WTC11 (cell line): Measurements from ENCODE around the gene MLN.

Source experiments
- CREM ChIP-seq: sonication (generic); formaldehyde crosslinking; IDR thresholded peaks from 2 replicates; pipeline ENCODE4 v1.8.1; 2022; ENCODE audit warnings: mild to moderate bottlenecking, missing genetic modification reagents, moderate library complexity
- CTCF ChIP-seq: fragments of 200-600 bp; IDR thresholded peaks from 2 replicates; pipeline ENCODE4 v1.8.0; 2022; ENCODE audit warnings: antibody characterized with exemption
- HMGXB4 ChIP-seq: sonication (generic); formaldehyde crosslinking; IDR thresholded peaks from 2 replicates; pipeline ENCODE4 v1.8.1; 2023; ENCODE audit warnings: mild to moderate bottlenecking, moderate library complexity, missing genetic modification reagents
- SP1 ChIP-seq: sonication (generic); formaldehyde crosslinking; conservative IDR thresholded peaks from 2 replicates; pipeline ENCODE4 v1.8.1; 2022; ENCODE audit warnings: missing genetic modification reagents
- ZNF281 ChIP-seq: sonication (generic); formaldehyde crosslinking; IDR thresholded peaks from 2 replicates; pipeline ENCODE4 v1.8.0; 2023; ENCODE audit warnings: mild to moderate bottlenecking, missing genetic modification reagents

- no peak for TF ChIP-seq SP1 (CRISPR knock-in tag)
- TF ChIP-seq CTCF: no peak
- TF ChIP-seq CREM: no peak
- TF ChIP-seq HMGXB4: no peak
- TF ChIP-seq ZNF281 (CRISPR knock-in tag): no peak
Observed at GRCh38 chr6:33774774-33775173, 29.0 kb downstream of the MLN start.
